GM21717 (cell line): ENCODE data around the gene FCAR.
"Not testable (repeated sequence)": the region's sequence is repeated elsewhere in the genome, so short reads cannot be mapped to it uniquely, and the experiment has no call there.

Source experiments
- ATAC-seq: cut with Tn5 transposase; IDR thresholded peaks from one replicate; pipeline ENCODE4 v1.9.1; 2021; ENCODE audit warnings: mild to moderate bottlenecking, moderate library complexity; ENCODE audit not compliant: unreplicated experiment

Gene FCAR

DNA sequence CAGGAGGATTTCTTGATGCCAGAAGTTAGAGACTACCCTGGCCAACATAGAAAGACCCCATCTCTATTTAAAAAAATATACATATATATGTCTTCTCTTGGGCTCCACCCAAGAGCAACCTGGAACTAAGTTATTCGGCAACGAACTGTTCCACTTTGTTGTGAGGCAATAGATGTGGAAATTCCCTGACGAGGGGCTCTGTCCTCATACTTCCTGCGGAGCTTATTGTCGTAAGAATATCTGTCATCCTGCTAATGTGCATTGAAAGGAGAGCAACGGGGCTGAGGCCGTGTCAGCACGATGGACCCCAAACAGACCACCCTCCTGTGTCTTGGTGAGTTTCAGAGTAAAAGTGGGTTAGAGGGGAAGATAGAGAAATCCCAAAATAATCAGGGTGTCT is at the start of gene FCAR:
FCAR (plus strand) TSS at position 246 of the 400 bp plus-strand sequence; CDS start at position 301, 55 bp downstream.
- ATAC-seq, result no peak

DNA sequence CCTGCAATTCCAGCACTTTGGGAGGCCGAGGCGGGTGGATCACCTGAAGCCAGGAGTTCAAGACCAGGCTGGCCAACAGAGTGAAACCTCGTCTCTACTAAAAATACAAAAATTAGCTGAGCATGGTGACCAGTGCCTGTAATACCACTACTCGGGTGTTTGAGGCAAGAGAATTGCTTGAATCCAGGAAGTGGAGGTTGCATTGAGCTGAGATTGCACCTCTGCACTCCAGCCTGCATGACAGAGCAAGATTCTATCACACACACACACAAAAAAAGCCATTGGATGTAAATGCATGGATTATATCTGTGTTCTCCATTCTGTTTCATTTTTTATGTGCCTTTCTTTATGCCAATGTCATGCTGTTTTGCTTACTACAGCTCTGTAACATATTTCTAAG is 49.6 kb upstream of the FCAR start:
- not testable (repeated sequence) for ATAC-seq

DNA sequence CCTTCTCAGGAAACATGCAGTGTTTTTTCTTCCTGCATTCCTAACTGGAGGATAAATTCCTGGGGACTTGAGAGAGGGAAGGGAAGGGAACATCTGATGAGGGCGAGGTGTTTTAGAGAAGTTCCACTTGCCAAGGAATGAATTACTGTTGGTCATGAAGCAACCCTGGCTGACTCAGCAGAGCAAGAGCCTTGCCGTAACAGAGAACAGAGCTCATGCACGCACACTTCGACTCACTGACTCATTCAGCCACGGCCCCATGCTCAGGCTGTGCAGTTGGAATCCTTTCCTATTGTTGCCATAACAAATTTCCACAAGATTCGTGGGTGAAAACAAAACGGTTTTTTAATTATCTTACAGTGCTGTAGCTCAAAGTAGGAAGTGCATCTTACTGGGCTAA is 48.7 kb upstream of the FCAR start:
- not testable (repeated sequence) for ATAC-seq

DNA sequence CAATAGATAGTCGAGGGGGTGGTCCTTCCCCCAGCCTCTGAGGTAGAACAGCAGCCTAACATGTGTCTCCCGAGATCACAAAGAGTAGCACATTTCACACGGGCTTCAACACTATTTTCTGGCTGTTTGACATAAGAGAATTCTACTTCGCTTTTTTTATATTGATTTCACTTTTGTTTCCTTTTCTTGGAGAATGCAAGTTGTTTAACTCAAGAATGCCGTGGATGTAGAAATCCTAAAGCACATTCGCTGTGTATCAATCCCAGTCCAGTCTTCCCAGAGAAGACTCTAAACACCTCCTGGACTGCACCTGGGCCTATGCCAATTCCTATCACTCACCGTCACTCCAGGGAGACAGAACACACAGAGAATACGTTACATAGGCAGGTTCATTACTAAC is 46.0 kb upstream of the FCAR start:
- ATAC-seq, result not testable (repeated sequence)

DNA sequence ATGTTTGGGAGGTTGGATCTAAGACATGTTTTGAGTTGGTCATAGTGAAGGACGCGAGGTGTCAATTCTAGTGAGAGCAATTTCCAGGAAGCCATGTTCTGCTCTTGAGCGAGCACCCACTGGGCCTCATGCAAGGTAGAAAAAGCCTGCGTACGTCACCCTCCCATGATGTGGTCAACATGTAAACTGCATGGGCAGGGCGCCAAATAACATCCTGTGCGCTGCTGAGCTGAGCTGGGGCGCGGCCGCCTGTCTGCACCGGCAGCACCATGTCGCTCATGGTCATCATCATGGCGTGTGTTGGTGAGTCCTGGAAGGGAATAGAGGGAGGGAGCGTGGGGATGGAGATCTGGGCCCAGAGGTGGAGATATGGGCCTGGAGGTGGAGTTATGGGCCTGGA is 41.5 kb upstream of the FCAR start, which contains the start of gene KIR2DS4:
KIR2DS4 (plus strand) TSS at position 181 of the 400 bp plus-strand sequence.
- not testable (repeated sequence) for ATAC-seq

DNA sequence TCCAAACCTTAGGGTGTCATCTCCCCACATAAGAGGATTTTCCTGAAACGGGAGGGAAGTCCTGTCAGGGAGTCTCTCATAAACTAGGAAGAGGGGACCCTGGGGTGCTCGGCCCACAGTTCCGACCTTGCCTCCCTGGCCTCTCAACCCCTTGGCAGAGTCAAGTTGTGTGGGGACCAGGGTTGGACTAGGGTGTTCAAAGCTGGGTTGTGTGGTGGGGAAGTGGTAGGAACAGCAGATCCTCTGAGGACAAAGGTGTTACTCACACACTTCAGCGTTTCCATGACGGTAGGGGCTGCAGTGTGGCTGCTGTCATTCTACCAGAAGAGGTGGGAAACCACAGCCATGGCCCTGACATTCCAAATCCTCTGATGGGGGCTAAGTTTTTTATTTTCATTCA is 38.9 kb upstream of the FCAR start:
- ATAC-seq, result not testable (repeated sequence)

DNA sequence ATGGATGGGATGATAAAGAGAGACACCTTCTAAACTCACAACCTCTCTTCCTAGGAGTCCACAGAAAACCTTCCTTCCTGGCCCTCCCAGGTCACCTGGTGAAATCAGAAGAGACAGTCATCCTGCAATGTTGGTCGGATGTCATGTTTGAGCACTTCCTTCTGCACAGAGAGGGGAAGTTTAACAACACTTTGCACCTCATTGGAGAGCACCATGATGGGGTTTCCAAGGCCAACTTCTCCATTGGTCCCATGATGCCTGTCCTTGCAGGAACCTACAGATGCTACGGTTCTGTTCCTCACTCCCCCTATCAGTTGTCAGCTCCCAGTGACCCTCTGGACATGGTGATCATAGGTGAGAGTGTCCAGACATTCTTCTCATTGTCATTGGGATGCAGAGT is 36.5 kb upstream of the FCAR start:
- not testable (repeated sequence) for ATAC-seq

DNA sequence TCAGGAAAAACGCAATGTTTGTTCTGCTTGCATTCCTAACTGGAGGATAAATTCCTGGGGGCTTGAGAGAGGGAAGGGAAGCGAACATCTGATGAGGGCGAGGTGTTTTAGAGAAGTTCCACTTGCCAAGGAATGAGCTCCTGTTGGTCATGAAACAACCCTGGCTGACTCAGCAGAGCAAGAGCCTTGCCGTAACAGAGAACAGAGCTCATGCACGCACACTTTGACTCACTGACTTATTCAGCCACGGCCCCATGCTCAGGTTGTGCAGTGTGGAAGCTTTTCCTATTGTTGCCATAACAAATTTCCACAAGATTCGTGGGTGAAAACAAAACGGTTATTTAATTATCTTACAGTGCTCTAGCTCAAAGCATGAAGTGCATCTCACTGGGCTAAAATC is 30.9 kb upstream of the FCAR start:
- not testable (repeated sequence) for ATAC-seq

DNA sequence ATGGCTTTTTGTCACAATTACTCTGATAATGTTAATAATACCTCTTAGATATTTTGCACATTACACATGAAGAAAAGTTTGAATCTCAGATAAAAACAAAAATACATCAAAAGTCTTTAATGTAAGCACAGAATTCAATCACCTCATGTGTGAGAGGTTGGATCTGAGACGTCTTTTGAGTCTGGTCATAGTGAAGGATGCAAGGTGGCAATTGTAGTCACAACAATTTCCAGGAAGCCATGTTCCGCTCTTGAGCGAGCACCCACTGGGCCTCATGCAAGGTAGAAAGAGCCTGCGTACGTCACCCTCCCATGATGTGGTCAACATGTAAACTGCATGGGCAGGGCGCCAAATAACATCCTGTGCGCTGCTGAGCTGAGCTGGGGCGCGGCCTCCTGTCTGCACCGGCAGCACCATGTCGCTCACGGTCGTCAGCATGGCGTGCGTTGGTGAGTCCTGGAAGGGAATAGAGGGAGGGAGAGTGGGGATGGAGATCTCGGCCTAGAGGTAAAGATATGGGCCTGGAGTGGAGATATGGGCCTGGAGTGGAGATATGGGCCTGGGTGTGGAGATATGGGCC is 23.9 kb upstream of the FCAR start, which contains the start of gene KIR3DL2:
KIR3DL2 (plus strand) TSS at position 383 of the 580 bp plus-strand sequence; CDS start at position 416, 33 bp downstream.
- ATAC-seq, result not testable (repeated sequence)

DNA sequence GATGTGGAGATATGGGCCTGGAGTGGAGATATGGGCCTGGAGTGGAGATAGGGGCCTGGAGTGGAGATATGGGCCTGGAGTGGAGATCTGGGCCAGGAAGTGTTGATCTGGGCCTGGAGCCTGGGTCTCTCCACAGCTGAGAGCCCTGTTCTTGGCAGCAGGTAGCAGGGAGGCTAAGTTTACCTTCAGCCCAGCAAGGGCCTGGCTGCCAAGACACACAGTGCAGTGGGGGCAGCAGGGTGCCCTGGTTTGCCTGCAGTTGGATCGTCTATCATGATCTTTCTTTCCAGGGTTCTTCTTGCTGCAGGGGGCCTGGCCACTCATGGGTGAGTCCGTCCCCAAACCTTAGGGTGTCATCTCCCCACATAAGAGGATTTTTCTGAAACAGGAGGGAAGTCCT is 23.1 kb upstream of the FCAR start:
- no peak for ATAC-seq

DNA sequence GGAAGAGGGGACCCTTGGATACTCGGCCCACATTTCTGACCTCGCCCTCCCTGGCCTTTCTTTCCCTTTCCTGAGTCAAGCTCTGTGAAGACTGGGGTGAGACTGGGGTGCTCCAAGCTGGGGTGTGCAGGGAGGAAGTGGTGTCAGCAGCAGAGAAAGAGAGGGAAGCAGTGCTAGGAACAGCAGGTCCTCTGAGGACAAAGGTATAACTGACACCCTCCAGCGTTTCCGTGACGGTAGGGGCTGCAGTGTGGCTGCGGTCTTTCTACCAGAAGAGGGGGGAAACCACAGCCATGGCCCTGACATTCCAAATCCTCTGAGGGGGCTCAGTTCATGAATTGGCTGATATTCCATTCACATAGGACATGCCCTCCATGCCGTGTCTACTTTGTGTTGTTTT is 22.7 kb upstream of the FCAR start:
- no peak for ATAC-seq

DNA sequence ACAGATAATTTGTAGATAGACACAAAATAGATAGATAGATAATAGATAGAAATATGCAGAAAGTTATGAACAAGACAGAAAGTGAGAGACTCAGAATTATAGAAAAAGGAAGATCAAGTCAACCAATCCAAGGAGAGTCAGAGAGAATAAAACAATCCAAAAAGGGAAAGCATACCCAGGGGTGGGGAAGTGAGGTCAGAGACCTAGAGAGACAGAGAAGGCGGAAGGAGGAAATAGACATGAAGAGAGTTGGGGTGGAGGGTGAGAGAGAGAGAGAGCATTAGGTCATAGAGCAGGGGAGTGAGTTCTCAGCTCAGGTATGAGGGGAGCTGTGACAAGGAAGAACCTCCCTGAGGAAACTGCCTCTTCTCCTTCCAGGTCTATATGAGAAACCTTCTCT is 18.8 kb upstream of the FCAR start:
- not testable (repeated sequence) for ATAC-seq

DNA sequence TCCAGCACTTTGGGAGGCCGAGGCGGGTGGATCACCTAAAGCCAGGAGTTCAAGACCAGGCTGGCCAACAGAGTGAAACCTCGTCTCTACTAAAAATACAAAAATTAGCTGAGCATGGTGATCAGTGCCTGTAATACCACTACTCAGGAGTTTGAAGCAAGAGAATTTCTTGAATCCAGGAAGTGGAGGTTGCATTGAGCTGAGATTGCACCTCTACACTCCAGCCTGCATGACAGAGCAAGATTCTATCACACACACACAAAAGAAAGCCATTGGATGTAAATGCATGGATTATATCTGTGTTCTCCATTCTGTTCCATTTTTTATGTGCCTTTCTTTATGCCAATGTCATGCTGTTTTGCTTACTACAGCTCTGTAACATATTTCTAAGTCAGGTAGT is 15.6 kb upstream of the FCAR start:
- not testable (repeated sequence) for ATAC-seq

DNA sequence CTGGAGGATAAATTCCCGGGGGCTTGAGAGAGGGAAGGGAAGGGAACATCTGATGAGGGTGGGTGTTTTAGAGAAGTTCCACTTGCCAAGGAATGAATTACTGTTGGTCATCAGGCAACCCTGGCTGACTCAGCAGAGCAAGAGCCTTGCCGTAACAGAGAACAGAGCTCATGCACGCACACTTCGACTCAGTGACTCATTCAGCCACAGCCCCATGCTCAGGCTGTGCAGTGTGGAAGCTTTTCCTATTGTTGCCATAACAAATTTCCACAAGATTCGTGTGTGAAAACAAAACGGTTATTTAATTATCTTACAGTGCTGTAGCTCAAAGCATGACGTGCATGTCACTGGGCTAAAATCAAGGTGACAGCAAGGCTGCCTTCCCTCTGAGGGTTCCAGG is 14.6 kb upstream of the FCAR start:
- not testable (repeated sequence) for ATAC-seq

DNA sequence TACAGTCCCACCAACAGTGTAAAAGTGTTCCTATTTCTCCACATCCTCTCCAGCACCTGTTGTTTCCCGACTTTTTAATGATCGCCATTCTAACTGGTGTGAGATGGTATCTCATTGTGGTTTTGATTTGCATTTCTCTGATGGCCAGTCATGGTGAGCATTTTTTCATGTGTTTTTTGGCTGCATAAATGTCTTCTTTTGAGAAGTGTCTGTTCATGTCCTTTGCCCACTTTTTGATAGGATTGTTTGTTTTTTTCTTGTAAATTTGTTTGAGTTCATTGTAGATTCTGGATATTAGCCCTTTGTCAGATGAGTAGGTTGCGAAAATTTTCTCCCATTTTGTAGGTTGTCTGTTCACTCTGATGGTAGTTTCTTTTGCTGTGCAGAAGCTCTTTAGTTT is 10.6 kb upstream of the FCAR start:
- ATAC-seq, result not testable (repeated sequence)

DNA sequence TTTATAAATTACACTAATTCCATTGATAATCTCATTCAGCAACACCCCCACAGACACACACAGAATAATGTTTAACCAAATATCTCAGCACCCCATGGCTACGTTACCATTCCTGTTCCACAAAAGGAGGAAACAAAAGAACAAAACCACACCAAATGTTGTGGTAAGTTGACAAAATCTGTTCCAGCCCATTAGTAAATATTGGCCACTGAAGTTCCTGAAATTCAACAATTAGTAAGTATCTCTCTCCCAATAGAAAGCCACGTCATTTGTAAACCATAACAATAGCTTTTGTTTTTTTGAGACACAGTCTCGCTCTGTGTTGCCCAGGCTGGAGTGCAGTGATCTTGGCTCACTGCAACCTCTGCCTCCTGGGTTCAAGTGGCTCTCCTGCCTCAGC is 2.3 kb upstream of the FCAR start:
- ATAC-seq, result no peak

DNA sequence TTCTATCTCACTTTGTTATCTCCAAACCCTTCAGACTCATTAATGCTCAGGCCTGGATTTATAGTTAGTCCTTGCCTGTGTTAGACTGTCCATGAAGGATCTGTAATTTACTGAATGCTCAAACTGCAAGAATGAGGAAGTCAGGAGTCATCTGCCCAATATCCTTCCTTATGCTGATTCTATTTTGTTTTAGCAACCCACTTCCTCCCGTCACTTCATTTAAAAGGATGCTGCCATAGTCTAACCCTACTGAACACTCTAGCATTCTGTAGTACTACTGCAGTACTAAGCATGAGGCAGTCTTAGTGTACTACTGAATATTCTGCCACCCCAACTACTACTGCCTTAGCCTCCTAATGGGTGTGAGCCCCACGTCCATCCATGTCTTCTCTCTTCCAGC is 1.5 kb downstream of the FCAR start:
- no peak for ATAC-seq

DNA sequence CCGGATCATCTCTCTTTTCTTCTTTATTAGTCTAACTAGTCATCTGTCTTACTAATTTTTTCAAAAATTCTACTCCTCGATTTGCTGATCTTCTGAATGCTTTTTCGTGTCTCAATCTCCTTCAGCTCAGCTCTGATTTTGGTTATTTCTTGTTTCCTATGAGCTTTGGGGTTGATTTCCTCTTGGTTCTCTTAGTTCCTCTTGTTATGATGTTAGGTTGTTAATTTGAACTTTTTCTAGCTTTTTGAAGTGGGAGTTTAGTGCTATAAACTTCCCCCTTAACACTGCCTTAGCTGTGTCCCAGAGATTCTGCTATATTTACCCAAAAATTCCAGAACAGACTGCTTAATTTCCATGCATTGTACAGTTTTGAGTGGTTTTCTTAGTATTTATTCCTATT is 3.4 kb downstream of the FCAR start:
- ATAC-seq, result no peak

DNA sequence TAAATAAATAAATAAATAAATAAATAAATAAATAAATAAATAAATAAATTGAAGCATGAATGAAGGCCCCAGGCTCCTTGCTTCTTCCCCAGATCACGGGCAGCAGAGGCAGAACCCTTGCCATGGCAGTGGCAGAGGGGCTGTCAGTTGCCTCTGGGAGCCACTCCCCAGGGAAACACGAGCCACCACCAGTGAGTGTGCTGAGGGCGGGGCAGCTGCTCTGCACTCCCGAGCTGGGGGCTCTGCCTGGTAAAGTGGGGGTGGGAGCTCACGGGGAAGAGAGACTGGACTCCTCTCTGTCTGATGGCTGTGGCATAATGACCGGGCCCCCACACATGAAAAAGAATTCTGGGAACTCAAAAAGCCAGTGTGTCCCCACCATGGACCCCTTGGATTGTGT is 7.8 kb downstream of the FCAR start:
- ATAC-seq, result no peak

DNA sequence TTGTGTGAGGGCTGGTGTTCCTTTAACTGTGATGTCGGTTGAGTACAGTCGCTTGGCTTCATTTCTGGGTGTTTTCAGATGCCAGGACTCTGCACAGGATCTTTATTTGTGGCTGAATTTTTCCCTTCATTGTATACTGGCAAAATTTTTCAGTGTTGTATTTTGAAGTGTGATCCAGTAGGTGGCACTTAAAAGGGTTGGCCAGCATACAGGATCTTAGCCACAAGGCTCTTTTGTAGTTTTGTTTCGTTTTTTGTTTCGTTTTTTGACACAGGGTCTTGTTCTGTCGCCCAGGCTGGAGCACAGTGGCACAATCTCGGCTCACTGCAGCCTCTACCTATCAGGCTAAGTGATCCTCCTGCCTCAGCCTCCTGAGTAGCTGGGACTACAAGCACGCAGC is 8.7 kb downstream of the FCAR start:
- ATAC-seq, result no peak

DNA sequence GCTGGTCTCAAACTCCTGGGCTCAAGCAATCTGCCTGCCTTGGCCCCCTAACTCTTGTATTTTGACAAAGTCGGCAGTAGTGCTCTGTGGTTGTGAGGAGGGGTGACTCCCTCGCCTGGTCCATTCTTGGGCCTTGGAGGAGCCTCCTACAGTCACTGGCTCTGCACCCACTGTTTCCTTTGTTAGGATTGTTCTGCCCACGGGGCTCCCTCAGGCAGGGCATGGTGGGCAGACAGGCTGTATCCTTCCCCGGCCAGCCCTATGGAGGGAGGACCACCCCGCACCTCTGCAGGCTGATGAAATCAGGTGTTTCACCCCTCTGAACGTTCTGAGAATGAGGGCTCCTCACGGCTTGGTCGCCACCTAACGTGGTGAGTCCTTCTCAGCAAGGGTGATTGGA is 9.2 kb downstream of the FCAR start:
- no peak for ATAC-seq

DNA sequence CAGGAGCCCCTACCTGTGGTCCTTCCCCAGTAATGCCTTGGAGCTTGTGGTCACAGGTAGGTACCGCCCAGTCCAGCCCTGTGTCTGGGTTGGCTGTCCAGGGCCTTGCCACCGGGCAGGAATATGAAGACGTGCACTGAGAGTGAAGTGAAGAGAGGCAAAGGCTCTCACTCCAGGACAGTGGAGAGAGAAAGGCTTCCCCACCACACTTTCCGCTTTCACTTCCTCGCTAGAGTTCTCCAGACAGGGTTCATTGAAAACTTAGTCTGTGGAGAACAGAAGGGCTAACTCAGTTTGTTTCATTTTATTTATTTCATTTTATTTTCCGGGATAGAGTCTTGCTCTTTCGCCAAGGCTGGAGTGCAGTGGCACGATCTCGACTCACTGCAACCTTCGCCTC is 14.2 kb downstream of the FCAR start:
- no peak for ATAC-seq

DNA sequence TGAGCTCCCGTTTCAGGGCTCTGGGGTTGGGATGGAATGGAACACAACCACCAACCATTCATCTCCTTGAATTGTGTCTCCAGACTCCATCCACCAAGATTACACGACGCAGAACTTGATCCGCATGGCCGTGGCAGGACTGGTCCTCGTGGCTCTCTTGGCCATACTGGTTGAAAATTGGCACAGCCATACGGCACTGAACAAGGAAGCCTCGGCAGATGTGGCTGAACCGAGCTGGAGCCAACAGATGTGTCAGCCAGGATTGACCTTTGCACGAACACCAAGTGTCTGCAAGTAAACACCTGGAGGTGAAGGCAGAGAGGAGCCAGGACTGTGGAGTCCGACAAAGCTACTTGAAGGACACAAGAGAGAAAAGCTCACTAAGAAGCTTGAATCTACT is 15.5 kb downstream of the FCAR start:
- ATAC-seq, result no peak
